Activated CD4-positive, CD25-positive, alpha-beta regulatory T cell treated with anti-CD3 and anti-CD28 coated beads, Interleukin-2, amount 50 U/mL, for 24 hours (primary cell): Measurements from ENCODE around the gene ODC1.

Experiments
- ATAC-seq, 2 donors: fragments of 150-1000 bp; cut with Tn5 transposase; one replicate each; pipeline ENCODE4 v1.10.0; 2021; ENCODE audit warnings: mild to moderate bottlenecking in 1 of 2, moderate library complexity in 1 of 2

The ODC1 gene

DNA sequence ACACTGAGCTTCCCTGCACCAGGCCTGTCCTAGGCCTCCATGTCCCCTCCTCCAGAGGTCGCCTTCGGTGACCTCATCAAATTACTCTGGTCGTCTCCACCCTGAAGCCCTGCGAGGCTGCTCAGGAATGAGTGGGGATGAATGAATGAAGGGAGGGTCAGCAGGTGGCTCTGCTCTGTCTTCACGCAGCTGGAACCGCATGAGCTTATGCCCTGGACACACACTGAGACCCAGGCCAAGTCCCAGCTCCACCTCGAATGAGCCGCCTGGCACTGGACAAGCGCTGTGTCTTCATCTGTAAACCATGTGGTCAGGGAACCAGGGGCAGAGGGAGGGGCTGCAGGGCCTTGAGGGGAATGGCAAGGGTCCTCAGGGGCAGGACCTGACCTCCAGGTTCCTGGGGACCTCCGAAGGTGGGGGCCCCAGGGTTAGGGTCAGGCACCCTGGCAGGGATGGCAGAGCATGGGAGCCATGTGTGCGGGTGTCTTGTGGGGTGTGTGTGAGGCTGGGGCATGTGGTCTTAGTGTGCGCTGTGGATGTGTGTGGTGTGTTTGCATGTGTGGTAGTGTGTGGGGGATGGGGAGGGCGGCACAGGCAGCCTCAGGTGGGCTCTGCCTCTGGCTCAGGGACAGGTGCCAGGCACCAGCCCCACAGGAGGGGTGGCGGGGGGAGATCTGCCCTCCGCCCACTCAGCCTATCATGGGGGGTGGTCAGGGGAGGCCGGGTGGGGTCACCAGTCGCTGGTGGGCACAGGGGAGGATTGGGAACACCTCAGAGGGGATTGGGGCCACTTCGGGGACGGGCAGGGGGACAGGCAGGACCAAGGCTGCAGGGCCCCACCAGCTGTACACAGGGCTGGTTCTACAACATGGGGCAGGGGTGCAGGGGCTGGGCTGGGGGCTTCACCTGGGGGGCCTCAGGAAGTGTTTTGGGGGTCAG is 13.9 kb downstream of the ODC1 start:
- ATAC-seq = no peak

DNA sequence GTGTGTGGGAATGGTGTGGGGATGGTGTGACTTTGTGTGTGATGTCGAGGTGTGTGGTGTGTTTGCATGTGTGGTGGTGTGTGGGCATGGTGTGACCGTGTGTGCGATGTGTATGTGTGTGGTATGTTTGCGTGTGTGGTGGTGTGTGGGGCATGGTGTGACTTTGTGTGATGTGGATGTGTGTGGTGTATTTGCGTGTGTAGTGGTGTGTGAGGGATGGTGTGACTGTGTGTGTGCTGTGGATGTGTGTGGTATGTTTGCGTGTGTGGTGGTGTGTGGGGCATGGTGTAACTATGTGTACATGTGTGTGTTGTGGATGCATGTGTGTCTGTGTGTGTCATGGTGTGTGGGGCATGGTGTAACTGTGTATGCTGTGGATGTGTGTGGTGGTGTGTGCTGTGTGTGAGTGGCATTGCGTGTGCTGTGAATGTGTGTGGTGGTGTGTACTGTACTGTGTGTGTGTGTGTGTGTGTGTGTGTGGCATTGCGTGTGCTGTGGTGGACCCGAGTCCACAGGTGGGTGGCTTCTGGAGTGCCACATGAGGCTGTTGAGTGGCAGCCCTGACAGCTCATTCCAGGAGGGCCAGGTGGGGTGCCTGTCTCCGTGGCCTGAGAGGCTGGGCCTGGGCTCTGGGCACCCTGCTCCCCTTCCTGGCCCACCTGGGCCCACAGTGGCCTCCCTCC is 14.7 kb downstream of the ODC1 start:
- no peak for ATAC-seq

GRCh38 chr2:10432311-10433181 is 15.6 kb downstream of the ODC1 start:
- peak; percentile 25 to 61 for ATAC-seq

- ATAC-seq = no peak
Observed at GRCh38 chr2:10431797-10432196, 16.3 kb downstream of the ODC1 start.

- no peak for ATAC-seq
Observed at GRCh38 chr2:10430886-10431622, 17.1 kb downstream of the ODC1 start.

- no peak for ATAC-seq
Observed at GRCh38 chr2:10428924-10429323, 19.2 kb downstream of the ODC1 start.

GRCh38 chr2:10428355-10428754 is 19.8 kb downstream of the ODC1 start:
- ATAC-seq = no peak

DNA sequence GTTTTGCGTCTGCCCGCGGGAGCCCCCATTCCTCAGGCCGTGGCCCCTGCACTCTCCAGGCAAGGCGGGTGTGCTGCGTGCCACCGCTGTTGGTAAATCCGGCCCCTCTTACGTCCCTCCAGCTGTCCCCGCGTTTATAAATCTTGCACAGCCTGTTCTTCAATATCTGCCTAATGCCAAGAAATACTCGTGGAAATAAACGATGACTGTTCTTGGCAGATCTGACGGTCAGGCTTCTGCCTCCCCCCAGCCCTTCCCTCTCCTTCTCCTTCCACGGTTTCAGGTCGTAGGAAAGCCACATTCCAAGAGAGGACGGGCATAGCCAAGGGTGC is 20.5 kb downstream of the ODC1 start:
- ATAC-seq = no peak

GRCh38 chr2:10426726-10427617 is 21.2 kb downstream of the ODC1 start:
- ATAC-seq = no peak

DNA sequence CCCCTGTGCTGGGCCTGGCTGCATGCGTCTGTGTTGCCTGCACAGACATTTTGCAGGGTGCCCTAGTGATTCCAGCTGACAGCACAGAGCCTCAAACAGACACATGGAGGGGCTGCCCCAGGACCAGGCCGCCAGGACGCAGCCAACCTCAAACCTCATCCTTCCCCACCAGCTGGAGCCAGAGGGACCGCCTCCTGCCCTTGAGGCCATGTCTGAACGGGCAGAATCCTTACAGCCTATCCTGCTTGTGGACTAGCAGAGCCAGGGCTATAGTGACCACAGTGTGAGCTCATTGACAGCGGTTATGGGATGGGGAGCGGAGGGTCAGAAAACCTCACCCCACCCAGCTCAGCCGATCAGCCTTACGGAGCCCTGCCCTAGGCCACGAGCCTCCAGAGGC is 22.4 kb downstream of the ODC1 start:
- no peak for ATAC-seq

DNA sequence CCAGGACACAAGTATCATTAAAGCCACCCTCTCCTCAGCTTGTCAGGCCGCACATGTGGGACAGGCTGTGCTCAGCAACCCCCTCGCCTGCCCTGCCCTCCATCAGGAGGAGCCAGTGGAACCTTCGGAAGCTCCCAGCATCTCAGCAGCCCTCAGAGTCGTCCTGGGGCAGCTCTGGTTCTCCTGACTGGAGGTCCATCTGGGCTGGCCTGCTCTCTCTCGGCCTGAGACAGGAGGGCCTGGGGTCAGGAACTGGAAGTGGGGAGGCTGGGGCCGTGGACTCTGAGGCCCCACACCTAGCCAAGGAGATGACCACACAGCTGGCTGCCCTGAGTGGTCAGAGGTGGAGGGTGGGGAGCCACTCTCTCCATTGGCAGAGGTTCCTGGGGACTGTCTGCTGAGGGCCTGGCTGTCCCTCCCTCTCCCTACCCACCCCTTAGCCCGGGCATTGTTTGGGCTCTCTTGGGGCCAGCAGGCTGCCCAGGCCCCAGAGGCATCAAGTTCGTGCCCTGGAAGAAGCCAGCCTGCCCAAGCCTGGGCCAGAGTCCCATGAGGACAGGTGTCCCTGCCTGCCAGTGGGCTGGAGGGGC is 23.1 kb downstream of the ODC1 start:
- ATAC-seq = no peak

DNA sequence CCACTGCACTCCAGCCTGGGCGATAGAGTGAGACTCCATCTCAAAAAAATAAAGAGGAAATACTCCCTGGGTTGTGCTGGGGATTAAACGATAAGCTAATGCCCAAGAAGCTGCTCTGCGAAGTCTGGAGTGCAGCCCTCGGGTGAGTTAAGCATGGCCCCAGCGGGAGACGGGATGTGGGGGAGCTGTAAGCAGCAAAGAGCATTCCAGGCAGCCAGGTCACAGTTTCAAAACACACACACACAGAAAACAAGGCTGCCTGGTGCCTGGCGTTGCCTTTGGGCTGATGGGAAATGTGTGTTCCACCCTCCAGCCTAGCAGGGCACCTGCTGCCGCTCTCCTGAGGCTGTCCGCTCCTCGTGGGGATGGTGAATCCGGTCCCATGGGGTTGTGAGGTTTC is 24.1 kb downstream of the ODC1 start:
- no peak for ATAC-seq

GRCh38 chr2:10423400-10423774 is 24.7 kb downstream of the ODC1 start:
- no peak for ATAC-seq

- ATAC-seq = no peak
Observed at GRCh38 chr2:10422732-10423399, 25.3 kb downstream of the ODC1 start.

DNA sequence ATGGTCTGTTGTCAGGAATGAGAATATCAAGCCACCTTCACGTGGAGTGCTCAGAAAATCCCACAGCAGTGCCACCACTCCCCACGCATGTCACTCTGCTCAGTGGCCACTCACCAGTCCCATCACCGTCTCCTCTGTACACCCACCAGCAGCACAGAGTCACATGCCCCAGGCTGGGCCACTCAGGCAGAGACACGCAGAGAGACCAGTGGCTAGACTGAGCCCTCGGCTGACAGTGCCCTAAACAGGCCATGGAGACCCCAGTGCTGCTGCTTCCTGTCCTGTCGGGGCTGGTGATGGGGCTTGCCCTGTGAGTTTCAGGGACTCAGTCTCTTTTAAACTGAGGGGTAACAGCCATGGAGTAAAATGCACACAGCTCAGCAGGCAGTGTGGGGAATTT is 25.9 kb downstream of the ODC1 start:
- ATAC-seq = no peak

DNA sequence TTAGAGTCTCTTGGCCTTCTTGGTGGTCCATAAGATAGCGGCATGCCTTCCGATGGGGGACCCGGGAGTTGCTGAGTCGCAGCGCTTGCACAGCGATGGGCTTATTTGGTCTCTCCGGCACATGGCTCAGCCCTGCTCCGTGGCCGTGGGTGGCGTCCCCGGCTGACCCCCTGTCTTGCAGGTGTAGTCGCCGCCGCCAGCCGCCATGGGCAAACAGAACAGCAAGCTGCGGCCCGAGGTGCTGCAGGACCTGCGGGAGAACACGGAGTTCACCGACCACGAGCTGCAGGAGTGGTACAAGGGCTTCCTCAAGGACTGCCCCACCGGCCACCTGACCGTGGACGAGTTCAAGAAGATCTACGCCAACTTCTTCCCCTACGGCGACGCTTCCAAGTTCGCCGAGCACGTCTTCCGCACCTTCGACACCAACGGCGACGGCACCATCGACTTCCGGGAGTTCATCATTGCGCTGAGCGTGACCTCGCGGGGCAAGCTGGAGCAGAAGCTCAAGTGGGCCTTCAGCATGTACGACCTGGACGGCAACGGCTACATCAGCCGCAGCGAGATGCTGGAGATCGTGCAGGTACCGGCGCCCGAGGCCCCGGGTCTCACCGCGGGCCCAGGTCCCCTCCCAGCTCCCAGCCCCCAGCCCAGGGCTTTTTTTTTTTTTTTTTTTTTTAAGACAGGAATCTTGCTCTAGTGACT is 28.4 kb downstream of the ODC1 start:
- no peak for ATAC-seq

- no peak for ATAC-seq
Observed at GRCh38 chr2:10417551-10418335, 30.4 kb downstream of the ODC1 start.

DNA sequence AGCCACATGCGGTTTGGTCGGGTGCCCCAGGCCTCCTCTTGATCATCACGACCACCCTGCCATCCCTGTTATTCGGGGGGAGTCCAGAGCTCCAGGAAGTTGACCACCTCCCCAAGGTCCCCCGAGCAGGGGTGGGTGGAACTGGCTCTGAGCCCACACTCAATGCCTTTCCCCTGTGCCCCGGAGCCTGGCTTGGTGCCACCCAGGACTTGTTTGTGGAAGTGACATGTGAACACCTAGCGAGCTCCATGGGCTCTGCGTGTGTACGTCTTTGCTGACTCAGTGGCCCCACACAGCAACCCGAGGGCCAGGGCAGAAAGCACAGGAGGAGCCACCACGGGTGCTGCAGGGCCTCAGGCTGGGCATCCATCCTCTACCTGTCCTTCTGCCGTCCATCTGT is 32.5 kb downstream of the ODC1 start:
- ATAC-seq = no peak

GRCh38 chr2:10415048-10415447 is 33.1 kb downstream of the ODC1 start:
- ATAC-seq = no peak
